Hematopoietic multipotent progenitor cell treated with erythropoietin and hydrocortisone succinate and interleukin-3 and kit ligand, for 17 days (in vitro differentiated cells): ENCODE results near the gene NCCRP1.

Source experiments
- DNase-seq: peaks from one replicate; pipeline ENCODE4 v3.0.0-alpha.2; 2015; ENCODE audit warnings: low spot score

NCCRP1 gene

GRCh38 chr19:39180749-39181148, 16.0 kb upstream of the NCCRP1 start:
- no peak for DNase-seq

GRCh38 chr19:39181500-39182173, 15.1 kb upstream of the NCCRP1 start:
- no peak for DNase-seq

GRCh38 chr19:39182174-39182505, 14.6 kb upstream of the NCCRP1 start:
- DNase-seq: no peak

- DNase-seq: no peak
Measured at GRCh38 chr19:39183104-39183503, 13.7 kb upstream of the NCCRP1 start.

GRCh38 chr19:39186391-39186790, 10.4 kb upstream of the NCCRP1 start:
- DNase-seq: no peak

GRCh38 chr19:39187552-39187943, 9.2 kb upstream of the NCCRP1 start:
- no peak for DNase-seq

- DNase-seq: no peak
Measured at GRCh38 chr19:39188960-39189359, 7.8 kb upstream of the NCCRP1 start.

GRCh38 chr19:39190768-39191167, 6.0 kb upstream of the NCCRP1 start:
- no peak for DNase-seq

GRCh38 chr19:39192846-39193245, 3.9 kb upstream of the NCCRP1 start:
- DNase-seq: no peak

GRCh38 chr19:39193803-39194202, 3.0 kb upstream of the NCCRP1 start:
- DNase-seq: no peak

- DNase-seq: no peak
Measured at GRCh38 chr19:39194832-39195542, 1.8 kb upstream of the NCCRP1 start.

GRCh38 chr19:39195755-39196154, 1.0 kb upstream of the NCCRP1 start:
- DNase-seq: no peak

GRCh38 chr19:39196320-39196719, 444 bp upstream of the NCCRP1 start:
- no peak for DNase-seq

- DNase-seq: no peak
Measured at GRCh38 chr19:39197808-39198207, 1.0 kb downstream of the NCCRP1 start.

GRCh38 chr19:39199025-39199424, 2.3 kb downstream of the NCCRP1 start:
- no peak for DNase-seq

GRCh38 chr19:39200066-39200802, 3.5 kb downstream of the NCCRP1 start:
- DNase-seq: no peak

GRCh38 chr19:39200803-39201115, 4.0 kb downstream of the NCCRP1 start:
- no peak for DNase-seq

- no peak for DNase-seq
Measured at GRCh38 chr19:39202998-39203355, 6.2 kb downstream of the NCCRP1 start.

GRCh38 chr19:39203372-39204341, 6.9 kb downstream of the NCCRP1 start, which contains the start of gene SYCN:
SYCN (minus strand) TSS chr19:39204263; CDS start chr19:39204254, 9 bp downstream.
- no peak for DNase-seq

GRCh38 chr19:39205449-39205764, 8.6 kb downstream of the NCCRP1 start:
- DNase-seq: no peak

- DNase-seq: no peak
Measured at GRCh38 chr19:39206122-39206521, 9.4 kb downstream of the NCCRP1 start.

GRCh38 chr19:39207293-39207836, 10.6 kb downstream of the NCCRP1 start:
- DNase-seq: no peak
